Spleen (tissue), 7 donors: ENCODE results near the gene NSUN6.

Experiments used
- POLR2A ChIP-seq, 3 donors: fragments of 450-650 bp; IDR thresholded peaks; one replicate each; pipeline ENCODE4 v1.5.1; 2017; ENCODE audit warnings: antibody characterized with exemption in 3 of 3, mild to moderate bottlenecking in 1 of 3
- POLR2AphosphoS5 ChIP-seq, 3 donors: sonication (generic); formaldehyde crosslinking; IDR thresholded peaks; one replicate each; pipeline ENCODE4 v1.5.1; 2017; ENCODE audit warnings: antibody characterized with exemption in 3 of 3
- TF ChIP-seq, protein P1 (sequence below), 11 experiments: fragments of 200-600 bp in 7 of 11; fragments of 450-650 bp in 4 of 11; sonication (generic) in 4 of 11; IDR thresholded peaks in 8 of 11; conservative IDR thresholded peaks in 3 of 11; 1 replicate in 7 of 11; 2 replicates in 4 of 11; pipeline versions ENCODE4 v1.4.0 to v1.8.0; 2016 to 2021; ENCODE audit warnings: antibody characterized with exemption in 11 of 11, inconsistent platforms in 4 of 11, mild to moderate bottlenecking in 1 of 11
- donor health status: DM: no; HTN: no; CAD: no; lungs with moderate emphysema.
- donor health status: DM: no; HTN: no; CAD: no.
- donor health status: DM: no; HTN: no; CAD: no.

DNA sequence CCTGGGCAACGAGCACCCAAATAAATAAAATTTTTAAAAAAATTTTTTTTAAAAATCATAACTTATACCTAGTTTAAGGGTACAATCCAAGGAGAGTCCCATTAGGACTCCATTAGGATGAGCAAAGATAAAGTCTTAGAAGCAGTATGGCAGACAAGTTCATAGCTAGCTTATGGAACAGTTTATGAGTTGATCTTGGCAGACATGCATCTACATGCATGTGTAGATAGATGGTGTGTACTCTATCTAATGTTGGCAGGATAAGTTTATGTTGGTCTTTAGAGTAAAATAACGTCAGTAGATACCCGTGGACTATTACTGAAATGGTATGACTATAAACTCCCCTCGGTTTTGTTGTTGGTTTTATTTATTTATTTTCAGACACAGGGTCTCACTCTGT lies 40.2 kb downstream of the NSUN6 start:
- TF ChIP-seq POLR2A (IDR thresholded peaks at IDR 0.05) (no peak), POLR2AphosphoS5 (IDR thresholded peaks at IDR 0.05) (no peak)
- TF ChIP-seq, protein P1, sequence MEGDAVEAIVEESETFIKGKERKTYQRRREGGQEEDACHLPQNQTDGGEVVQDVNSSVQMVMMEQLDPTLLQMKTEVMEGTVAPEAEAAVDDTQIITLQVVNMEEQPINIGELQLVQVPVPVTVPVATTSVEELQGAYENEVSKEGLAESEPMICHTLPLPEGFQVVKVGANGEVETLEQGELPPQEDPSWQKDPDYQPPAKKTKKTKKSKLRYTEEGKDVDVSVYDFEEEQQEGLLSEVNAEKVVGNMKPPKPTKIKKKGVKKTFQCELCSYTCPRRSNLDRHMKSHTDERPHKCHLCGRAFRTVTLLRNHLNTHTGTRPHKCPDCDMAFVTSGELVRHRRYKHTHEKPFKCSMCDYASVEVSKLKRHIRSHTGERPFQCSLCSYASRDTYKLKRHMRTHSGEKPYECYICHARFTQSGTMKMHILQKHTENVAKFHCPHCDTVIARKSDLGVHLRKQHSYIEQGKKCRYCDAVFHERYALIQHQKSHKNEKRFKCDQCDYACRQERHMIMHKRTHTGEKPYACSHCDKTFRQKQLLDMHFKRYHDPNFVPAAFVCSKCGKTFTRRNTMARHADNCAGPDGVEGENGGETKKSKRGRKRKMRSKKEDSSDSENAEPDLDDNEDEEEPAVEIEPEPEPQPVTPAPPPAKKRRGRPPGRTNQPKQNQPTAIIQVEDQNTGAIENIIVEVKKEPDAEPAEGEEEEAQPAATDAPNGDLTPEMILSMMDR (IDR thresholded peaks at IDR 0.05 in 8 of 11, conservative IDR thresholded peaks at IDR 0.05 in 3 of 11) = no peak
